Mucosa of rectum (tissue), 2 donors: ENCODE results near the gene RBM7.

Source experiments
- H3K27ac ChIP-seq, 2 donors: one replicate each; pipeline ENCODE4 v1.7.0; 2013; ENCODE audit warnings: inconsistent platforms in 2 of 2, low read depth in 2 of 2, low read length in 2 of 2
- H3K27me3 ChIP-seq, 2 donors: one replicate each; pipeline ENCODE4 v1.7.0; 2013; ENCODE audit warnings: low read length in 2 of 2; ENCODE audit not compliant: control insufficient read depth in 2 of 2, insufficient read depth in 2 of 2
- H3K36me3 ChIP-seq, 2 donors: one replicate each; pipeline ENCODE4 v1.7.0; 2013; ENCODE audit warnings: low read length in 2 of 2; ENCODE audit not compliant: control insufficient read depth in 2 of 2, insufficient read depth in 2 of 2
- H3K4me1 ChIP-seq, 2 donors: one replicate each; pipeline ENCODE4 v1.7.0; 2013; ENCODE audit warnings: low read length in 2 of 2, mild to moderate bottlenecking in 1 of 2; ENCODE audit not compliant: control insufficient read depth in 2 of 2, insufficient read depth in 2 of 2
- H3K4me3 ChIP-seq, 2 donors: one replicate each; pipeline ENCODE4 v1.7.0; 2013; ENCODE audit warnings: low read length in 2 of 2
- H3K9ac ChIP-seq, 2 donors: one replicate each; pipeline ENCODE4 v1.7.0; 2013; ENCODE audit warnings: low read length in 2 of 2, low read depth in 1 of 2, mild to moderate bottlenecking in 1 of 2
- H3K9me3 ChIP-seq, 2 donors: one replicate each; pipeline ENCODE4 v1.7.0; 2013; ENCODE audit warnings: low read length in 2 of 2; ENCODE audit not compliant: control insufficient read depth in 2 of 2
- donor health status: healthy.
- donor health status: Normal muscosa, but diverticular disease.

The RBM7 gene

DNA sequence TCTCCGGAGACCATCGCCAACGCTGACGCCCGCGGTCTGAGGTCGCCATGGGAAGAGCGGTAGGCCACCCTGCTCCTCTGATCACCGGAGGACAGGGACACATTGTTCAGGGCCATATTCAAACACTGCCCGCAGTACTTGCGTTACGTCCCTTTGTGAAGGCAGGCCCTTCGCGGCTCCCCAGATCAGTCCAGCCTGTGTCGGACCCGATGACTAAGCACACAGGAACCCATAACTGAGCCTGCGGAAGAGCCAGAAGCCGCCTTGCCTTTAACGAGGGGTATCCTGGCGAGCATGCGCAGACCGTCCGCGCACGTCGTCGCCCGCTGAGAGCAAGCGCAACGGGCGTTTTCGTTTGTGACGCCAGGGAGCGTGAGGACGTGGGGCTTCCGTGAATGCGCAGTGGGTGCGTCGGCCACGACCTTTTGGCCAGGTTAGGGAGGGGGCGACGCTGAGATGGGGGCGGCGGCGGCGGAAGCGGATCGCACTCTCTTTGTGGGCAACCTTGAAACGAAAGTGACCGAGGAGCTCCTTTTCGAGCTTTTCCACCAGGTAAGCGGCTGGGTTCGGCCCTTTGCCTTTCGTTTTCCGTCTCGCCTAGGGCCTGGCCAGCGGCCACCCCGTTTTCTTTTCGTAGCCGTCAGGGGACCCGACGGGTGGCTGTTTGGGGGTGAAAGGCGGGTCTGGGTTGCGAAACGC, at the start of gene RBM7, which contains the start of gene C11orf71:
Gene RBM7, plus strand, starts transcription at position 451 of the 699 bp plus-strand sequence. Its CDS starts 6 bp downstream, at position 457.
Gene C11orf71, minus strand, starts transcription at position 296 of the 699 bp plus-strand sequence. Its CDS starts 180 bp downstream, at position 116.
- H3K4me1 ChIP-seq, result peaks cover 14 to 15% of the 10 kb centered on the region in 2 donors
- H3K4me3 ChIP-seq, result peak within 1 kb of the TSS; percentile 74 to 100
- H3K9ac ChIP-seq, result peak within 1 kb of the TSS; percentile 100
- no peaks in the 10 kb centered on the region for H3K9me3 ChIP-seq
- H3K27ac ChIP-seq, result peak within 1 kb of the TSS; percentile 97 to 99
- H3K27me3 ChIP-seq, result no peaks in the 10 kb centered on the region
- H3K36me3 ChIP-seq, result peaks cover 5 to 7% of the 10 kb centered on the region in 2 donors

DNA sequence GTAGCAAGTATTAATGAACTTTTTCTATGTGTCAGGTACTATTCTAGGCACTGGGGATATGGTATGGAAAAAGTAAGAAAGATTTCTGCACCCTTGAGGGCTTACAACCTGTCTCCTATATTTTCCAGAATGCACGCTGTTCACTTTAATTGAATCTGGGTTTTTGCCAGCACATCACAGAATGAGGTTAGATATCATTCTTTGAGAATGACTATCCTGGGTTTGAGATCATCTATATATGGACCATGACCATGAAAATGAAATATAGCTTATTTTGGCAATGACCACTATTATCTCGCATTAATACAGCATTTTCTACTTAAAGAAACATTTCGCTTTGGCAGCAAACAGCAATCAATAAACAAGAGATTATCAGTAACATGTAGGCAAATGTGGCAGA, 47.0 kb upstream of the RBM7 start:
- Histone ChIP-seq H3K9me3 (no peaks in the 10 kb centered on the region), H3K9ac (no peak overlapping the region), H3K36me3 (no peaks in the 10 kb centered on the region), H3K4me3 (no peak overlapping the region), H3K27ac (no peak overlapping the region), H3K27me3 (no peaks in the 10 kb centered on the region), H3K4me1 (no peaks in the 10 kb centered on the region)

DNA sequence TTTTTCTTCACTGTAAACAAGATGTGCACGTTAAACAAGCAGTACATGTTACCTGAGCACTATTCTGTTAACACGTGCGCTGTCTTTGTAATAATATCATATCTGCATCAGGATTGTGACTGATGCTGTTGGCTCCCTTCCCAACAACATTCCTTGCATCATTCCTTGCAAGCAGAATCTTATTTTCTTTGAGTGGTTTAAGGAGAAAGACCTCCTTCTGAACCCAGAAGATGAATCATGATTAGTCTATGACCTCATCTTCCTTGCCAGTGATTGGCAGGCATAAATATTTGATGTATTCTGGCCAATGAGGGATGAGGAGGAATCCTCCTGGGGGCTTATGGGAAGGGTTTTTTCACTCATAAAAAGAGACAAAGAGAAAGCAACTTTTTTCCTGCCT, 46.4 kb upstream of the RBM7 start:
- no peak overlapping the region for H3K9ac ChIP-seq
- no peaks in the 10 kb centered on the region for H3K27me3 ChIP-seq
- H3K27ac ChIP-seq, result no peak overlapping the region

GRCh38 chr11:114358716-114359115, 41.8 kb upstream of the RBM7 start:
- no peak overlapping the region for H3K27ac ChIP-seq
- H3K9me3 ChIP-seq, result no peaks in the 10 kb centered on the region
- no peak overlapping the region for H3K9ac ChIP-seq

More for the DNA sequence above, 46.4 kb upstream of the RBM7 start:
- H3K4me1 ChIP-seq, result no peaks in the 10 kb centered on the region
- H3K36me3 ChIP-seq, result no peaks in the 10 kb centered on the region
- H3K9me3 ChIP-seq, result no peaks in the 10 kb centered on the region
- no peak overlapping the region for H3K4me3 ChIP-seq

DNA sequence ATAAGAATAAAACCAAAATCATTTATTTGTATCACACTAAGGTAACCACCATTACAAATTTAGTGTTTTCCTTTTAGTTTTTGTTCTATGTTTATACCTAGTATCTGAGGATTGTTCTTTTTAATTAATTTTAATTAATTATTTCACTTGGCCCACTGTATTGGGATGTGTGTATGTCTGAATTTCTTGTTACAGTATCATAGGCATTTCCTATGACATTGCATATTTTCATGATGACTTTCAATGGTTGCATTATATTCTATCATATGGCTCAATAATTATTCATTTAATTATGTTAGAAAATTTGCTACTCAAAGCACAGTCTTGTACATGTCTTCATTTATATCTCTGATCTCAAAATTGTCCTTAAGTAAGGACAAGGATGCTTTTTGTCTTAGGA, 41.1 kb upstream of the RBM7 start:
- Histone ChIP-seq H3K9me3 (no peaks in the 10 kb centered on the region), H3K4me1 (no peaks in the 10 kb centered on the region), H3K4me3 (no peak overlapping the region), H3K27me3 (no peaks in the 10 kb centered on the region), H3K9ac (no peak overlapping the region), H3K27ac (no peak overlapping the region), H3K36me3 (no peaks in the 10 kb centered on the region)

More at GRCh38 chr11:114358716-114359115, 41.8 kb upstream of the RBM7 start:
- Histone ChIP-seq H3K4me3 (no peak overlapping the region), H3K36me3 (no peaks in the 10 kb centered on the region), H3K4me1 (no peaks in the 10 kb centered on the region), H3K27me3 (no peaks in the 10 kb centered on the region)

DNA sequence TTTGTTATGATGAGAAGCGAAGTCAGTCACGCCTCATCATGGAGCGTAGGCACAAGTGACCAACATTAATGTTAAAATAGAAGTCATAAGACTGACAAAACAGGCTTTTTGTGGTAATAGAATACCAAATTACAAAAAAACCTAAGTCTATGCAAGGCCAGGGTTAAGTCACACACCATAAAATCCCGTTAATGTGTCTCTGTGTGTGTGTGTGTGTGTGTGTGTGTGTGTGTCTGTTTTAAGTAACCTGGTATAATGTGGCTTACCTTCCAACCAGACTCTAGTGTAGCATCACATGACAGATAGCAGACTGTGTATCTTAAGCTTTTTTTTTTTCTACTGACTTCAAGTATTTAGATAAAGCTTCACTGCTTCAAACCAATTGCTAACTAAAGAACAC, 38.1 kb upstream of the RBM7 start:
- H3K36me3 ChIP-seq, result no peaks in the 10 kb centered on the region
- no peak overlapping the region for H3K4me3 ChIP-seq
- H3K9ac ChIP-seq, result no peak overlapping the region
- no peaks in the 10 kb centered on the region for H3K4me1 ChIP-seq
- no peak overlapping the region for H3K27ac ChIP-seq
- no peaks in the 10 kb centered on the region for H3K9me3 ChIP-seq
- no peaks in the 10 kb centered on the region for H3K27me3 ChIP-seq

DNA sequence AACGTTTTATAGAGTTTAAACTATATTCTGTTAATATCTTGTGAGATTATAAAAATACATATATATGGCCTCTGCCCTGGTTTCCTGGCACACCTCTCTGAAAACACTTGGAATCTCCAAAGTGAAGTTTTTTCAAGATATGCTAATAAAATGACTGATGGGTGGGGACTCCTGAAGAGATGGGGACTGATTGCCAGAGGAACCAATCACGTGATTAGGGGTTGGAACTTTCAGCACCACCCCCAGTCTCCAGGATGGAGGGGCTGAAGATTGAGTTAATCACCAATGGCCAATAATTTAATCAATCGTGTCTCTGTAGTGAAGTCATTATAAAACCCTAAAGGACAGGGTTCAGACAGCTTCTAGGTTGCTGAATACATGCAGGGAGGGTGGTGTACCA, 37.5 kb upstream of the RBM7 start:
- Histone ChIP-seq H3K4me1 (no peaks in the 10 kb centered on the region), H3K27me3 (no peaks in the 10 kb centered on the region), H3K27ac (no peak overlapping the region), H3K36me3 (no peaks in the 10 kb centered on the region), H3K4me3 (no peak overlapping the region), H3K9me3 (no peaks in the 10 kb centered on the region), H3K9ac (no peak overlapping the region)

GRCh38 chr11:114366331-114367243, 33.9 kb upstream of the RBM7 start:
- no peaks in the 10 kb centered on the region for H3K27me3 ChIP-seq
- H3K9me3 ChIP-seq, result no peaks in the 10 kb centered on the region
- H3K4me3 ChIP-seq, result no peak overlapping the region
- H3K27ac ChIP-seq, result no peak overlapping the region
- no peaks in the 10 kb centered on the region for H3K4me1 ChIP-seq
- H3K9ac ChIP-seq, result no peak overlapping the region
- no peaks in the 10 kb centered on the region for H3K36me3 ChIP-seq

GRCh38 chr11:114367244-114367957, 33.1 kb upstream of the RBM7 start:
- Histone ChIP-seq H3K27me3 (no peaks in the 10 kb centered on the region), H3K9me3 (no peaks in the 10 kb centered on the region), H3K4me1 (no peaks in the 10 kb centered on the region), H3K9ac (no peak overlapping the region), H3K36me3 (no peaks in the 10 kb centered on the region), H3K27ac (no peak overlapping the region), H3K4me3 (no peak overlapping the region)
